HEK293 (cell line): ENCODE results near the gene ARIH2.

Experiments
- CTCF ChIA-PET: fragments of 350-600 bp; formaldehyde crosslinking; extraction: SDS; loops from one replicate; lab custom pipeline; 2021; ENCODE audit warnings: antibody characterized with exemption; lab: Yijun Ruan, JAX
- POLR2A ChIA-PET: fragments of 300-600 bp; formaldehyde crosslinking; extraction: SDS; loops from one replicate; lab custom pipeline; 2020; ENCODE audit warnings: antibody characterized with exemption, inconsistent platforms; lab: Yijun Ruan, JAX
- H3K27ac ChIP-seq: fragments of 200-500 bp; sonication (Bioruptor generic); 2 replicates; pipeline ENCODE4 v1.5.1; 2014; ENCODE audit warnings: low read depth, low read length, control low read depth, inconsistent platforms; ENCODE audit errors: extremely low read depth
- H3K36me3 ChIP-seq, 2 experiments: fragments of 200-500 bp in 1 of 2; sonication (Bioruptor generic) in 1 of 2; 1 replicate in 1 of 2; 2 replicates in 1 of 2; pipeline ENCODE4 v1.5.1; 2014 to 2017; ENCODE audit warnings: inconsistent platforms in 2 of 2, low read length in 2 of 2; ENCODE audit not compliant: control insufficient read depth in 2 of 2, insufficient read depth in 1 of 2
- H3K4me1 ChIP-seq: fragments of 200-500 bp; sonication (Bioruptor generic); 2 replicates; pipeline ENCODE4 v1.5.1; 2014; ENCODE audit warnings: mild to moderate bottlenecking, low read length, inconsistent platforms; ENCODE audit not compliant: control insufficient read depth, insufficient read depth
- H3K4me3 ChIP-seq: 2 replicates; pipeline ENCODE4 v1.5.1; 2011; ENCODE audit warnings: low read depth, mild to moderate bottlenecking, control low read depth, low read length, moderate library complexity
- H3K9me3 ChIP-seq: fragments of 200-500 bp; sonication (Bioruptor generic); 2 replicates; pipeline ENCODE4 v1.5.1; 2014; ENCODE audit warnings: low read depth, low read length, inconsistent platforms; ENCODE audit not compliant: control insufficient read depth, insufficient read depth
- GFI1B ChIP-seq: fragments of 450-650 bp; formaldehyde crosslinking; IDR thresholded peaks from 2 replicates; pipeline ENCODE4 v1.5.1; 2016; ENCODE audit warnings: missing biosample characterization, missing genetic modification characterization
- KLF7 ChIP-seq: fragments of 450-650 bp; formaldehyde crosslinking; IDR thresholded peaks from 2 replicates; pipeline ENCODE4 v1.5.1; 2016; ENCODE audit warnings: missing biosample characterization, missing genetic modification characterization, borderline replicate concordance
- RBAK ChIP-seq: fragments of 450-650 bp; formaldehyde crosslinking; IDR thresholded peaks from 2 replicates; pipeline ENCODE4 v1.5.1; 2016; ENCODE audit warnings: missing biosample characterization, missing genetic modification characterization
- SCRT2 ChIP-seq: fragments of 450-650 bp; formaldehyde crosslinking; IDR thresholded peaks from 2 replicates; pipeline ENCODE4 v1.5.1; 2016; ENCODE audit warnings: missing biosample characterization, missing genetic modification characterization
- ZBTB8A ChIP-seq: fragments of 450-650 bp; formaldehyde crosslinking; IDR thresholded peaks from 2 replicates; pipeline ENCODE4 v1.5.1; 2016; ENCODE audit warnings: missing biosample characterization, missing genetic modification characterization
- ZFP3 ChIP-seq: fragments of 450-650 bp; formaldehyde crosslinking; IDR thresholded peaks from 2 replicates; pipeline ENCODE4 v1.5.1; 2016; ENCODE audit warnings: low read depth, missing biosample characterization, missing genetic modification characterization
- ZNF10 ChIP-seq: fragments of 450-650 bp; formaldehyde crosslinking; IDR thresholded peaks from 2 replicates; pipeline ENCODE4 v1.5.1; 2017; ENCODE audit warnings: missing biosample characterization, missing genetic modification characterization
- ZNF302 ChIP-seq: fragments of 450-650 bp; formaldehyde crosslinking; IDR thresholded peaks from 2 replicates; pipeline ENCODE4 v1.5.1; 2016; ENCODE audit warnings: missing biosample characterization, missing genetic modification characterization, low read depth
- ZNF335 ChIP-seq: fragments of 450-650 bp; formaldehyde crosslinking; conservative IDR thresholded peaks from 2 replicates; pipeline ENCODE4 v1.5.1; 2016; ENCODE audit warnings: missing biosample characterization, missing genetic modification characterization
- ZNF433 ChIP-seq: fragments of 450-650 bp; formaldehyde crosslinking; IDR thresholded peaks from 2 replicates; pipeline ENCODE4 v1.5.1; 2016; ENCODE audit warnings: missing biosample characterization, missing genetic modification characterization, low read depth
- ZNF514 ChIP-seq: fragments of 450-650 bp; formaldehyde crosslinking; IDR thresholded peaks from 2 replicates; pipeline ENCODE4 v1.5.1; 2016; ENCODE audit warnings: missing biosample characterization, missing genetic modification characterization
- ZNF610 ChIP-seq: fragments of 450-650 bp; formaldehyde crosslinking; IDR thresholded peaks from 2 replicates; pipeline ENCODE4 v1.5.1; 2016; ENCODE audit warnings: missing biosample characterization, missing genetic modification characterization, borderline replicate concordance
- ZNF670 ChIP-seq: fragments of 450-650 bp; formaldehyde crosslinking; IDR thresholded peaks from 2 replicates; pipeline ENCODE4 v1.5.1; 2016; ENCODE audit warnings: missing biosample characterization, missing genetic modification characterization, low read depth
- ZNF76 ChIP-seq: fragments of 450-650 bp; formaldehyde crosslinking; IDR thresholded peaks from 2 replicates; pipeline ENCODE4; 2016; ENCODE audit warnings: low read depth, missing biosample characterization, missing genetic modification characterization, borderline replicate concordance
- TF ChIP-seq, protein P1 (sequence below): fragments of 450-650 bp; formaldehyde crosslinking; IDR thresholded peaks from 2 replicates; pipeline ENCODE4 v1.5.1; 2016; ENCODE audit warnings: missing biosample characterization, missing genetic modification characterization
- TF ChIP-seq, protein P2 (sequence below): fragments of 450-650 bp; formaldehyde crosslinking; IDR thresholded peaks from 2 replicates; pipeline ENCODE4 v1.5.1; 2016; ENCODE audit warnings: missing biosample characterization, missing genetic modification characterization
- TF ChIP-seq, protein P3 (sequence below): fragments of 450-650 bp; formaldehyde crosslinking; conservative IDR thresholded peaks from 2 replicates; pipeline ENCODE4 v1.5.1; 2016; ENCODE audit warnings: low read depth, missing biosample characterization, missing genetic modification characterization

ARIH2 gene

GRCh38 chr3:48983096-48983495 lies 64.5 kb downstream of the ARIH2 start:
- no peak overlapping the region for H3K4me3 ChIP-seq
- CTCF ChIA-PET: no interaction called here
- no peak overlapping the region for H3K27ac ChIP-seq
- POLR2A ChIA-PET: no interaction called here
- H3K36me3 ChIP-seq: peaks cover 9 to 80% of the 10 kb centered on the region in 2 experiments
- TF ChIP-seq ZNF670 (tag by site-specific recombination) (no peak), ZNF610 (no peak), ZNF433 (tag by site-specific recombination) (no peak), ZNF335 (no peak), ZNF302 (no peak), ZFP3 (tag by site-specific recombination) (no peak), ZNF76 (tag by site-specific recombination) (no peak), ZBTB8A (tag by site-specific recombination) (no peak), GFI1B (tag by site-specific recombination) (no peak), RBAK (tag by site-specific recombination) (no peak), SCRT2 (tag by site-specific recombination) (no peak), ZNF10 (tag by site-specific recombination) (no peak)
- TF ChIP-seq, protein P1, sequence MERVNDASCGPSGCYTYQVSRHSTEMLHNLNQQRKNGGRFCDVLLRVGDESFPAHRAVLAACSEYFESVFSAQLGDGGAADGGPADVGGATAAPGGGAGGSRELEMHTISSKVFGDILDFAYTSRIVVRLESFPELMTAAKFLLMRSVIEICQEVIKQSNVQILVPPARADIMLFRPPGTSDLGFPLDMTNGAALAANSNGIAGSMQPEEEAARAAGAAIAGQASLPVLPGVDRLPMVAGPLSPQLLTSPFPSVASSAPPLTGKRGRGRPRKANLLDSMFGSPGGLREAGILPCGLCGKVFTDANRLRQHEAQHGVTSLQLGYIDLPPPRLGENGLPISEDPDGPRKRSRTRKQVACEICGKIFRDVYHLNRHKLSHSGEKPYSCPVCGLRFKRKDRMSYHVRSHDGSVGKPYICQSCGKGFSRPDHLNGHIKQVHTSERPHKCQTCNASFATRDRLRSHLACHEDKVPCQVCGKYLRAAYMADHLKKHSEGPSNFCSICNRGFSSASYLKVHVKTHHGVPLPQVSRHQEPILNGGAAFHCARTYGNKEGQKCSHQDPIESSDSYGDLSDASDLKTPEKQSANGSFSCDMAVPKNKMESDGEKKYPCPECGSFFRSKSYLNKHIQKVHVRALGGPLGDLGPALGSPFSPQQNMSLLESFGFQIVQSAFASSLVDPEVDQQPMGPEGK (tag by site-specific recombination): no peak
- TF ChIP-seq, protein P2, sequence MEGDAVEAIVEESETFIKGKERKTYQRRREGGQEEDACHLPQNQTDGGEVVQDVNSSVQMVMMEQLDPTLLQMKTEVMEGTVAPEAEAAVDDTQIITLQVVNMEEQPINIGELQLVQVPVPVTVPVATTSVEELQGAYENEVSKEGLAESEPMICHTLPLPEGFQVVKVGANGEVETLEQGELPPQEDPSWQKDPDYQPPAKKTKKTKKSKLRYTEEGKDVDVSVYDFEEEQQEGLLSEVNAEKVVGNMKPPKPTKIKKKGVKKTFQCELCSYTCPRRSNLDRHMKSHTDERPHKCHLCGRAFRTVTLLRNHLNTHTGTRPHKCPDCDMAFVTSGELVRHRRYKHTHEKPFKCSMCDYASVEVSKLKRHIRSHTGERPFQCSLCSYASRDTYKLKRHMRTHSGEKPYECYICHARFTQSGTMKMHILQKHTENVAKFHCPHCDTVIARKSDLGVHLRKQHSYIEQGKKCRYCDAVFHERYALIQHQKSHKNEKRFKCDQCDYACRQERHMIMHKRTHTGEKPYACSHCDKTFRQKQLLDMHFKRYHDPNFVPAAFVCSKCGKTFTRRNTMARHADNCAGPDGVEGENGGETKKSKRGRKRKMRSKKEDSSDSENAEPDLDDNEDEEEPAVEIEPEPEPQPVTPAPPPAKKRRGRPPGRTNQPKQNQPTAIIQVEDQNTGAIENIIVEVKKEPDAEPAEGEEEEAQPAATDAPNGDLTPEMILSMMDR (tag by site-specific recombination): no peak
- TF ChIP-seq, protein P3, sequence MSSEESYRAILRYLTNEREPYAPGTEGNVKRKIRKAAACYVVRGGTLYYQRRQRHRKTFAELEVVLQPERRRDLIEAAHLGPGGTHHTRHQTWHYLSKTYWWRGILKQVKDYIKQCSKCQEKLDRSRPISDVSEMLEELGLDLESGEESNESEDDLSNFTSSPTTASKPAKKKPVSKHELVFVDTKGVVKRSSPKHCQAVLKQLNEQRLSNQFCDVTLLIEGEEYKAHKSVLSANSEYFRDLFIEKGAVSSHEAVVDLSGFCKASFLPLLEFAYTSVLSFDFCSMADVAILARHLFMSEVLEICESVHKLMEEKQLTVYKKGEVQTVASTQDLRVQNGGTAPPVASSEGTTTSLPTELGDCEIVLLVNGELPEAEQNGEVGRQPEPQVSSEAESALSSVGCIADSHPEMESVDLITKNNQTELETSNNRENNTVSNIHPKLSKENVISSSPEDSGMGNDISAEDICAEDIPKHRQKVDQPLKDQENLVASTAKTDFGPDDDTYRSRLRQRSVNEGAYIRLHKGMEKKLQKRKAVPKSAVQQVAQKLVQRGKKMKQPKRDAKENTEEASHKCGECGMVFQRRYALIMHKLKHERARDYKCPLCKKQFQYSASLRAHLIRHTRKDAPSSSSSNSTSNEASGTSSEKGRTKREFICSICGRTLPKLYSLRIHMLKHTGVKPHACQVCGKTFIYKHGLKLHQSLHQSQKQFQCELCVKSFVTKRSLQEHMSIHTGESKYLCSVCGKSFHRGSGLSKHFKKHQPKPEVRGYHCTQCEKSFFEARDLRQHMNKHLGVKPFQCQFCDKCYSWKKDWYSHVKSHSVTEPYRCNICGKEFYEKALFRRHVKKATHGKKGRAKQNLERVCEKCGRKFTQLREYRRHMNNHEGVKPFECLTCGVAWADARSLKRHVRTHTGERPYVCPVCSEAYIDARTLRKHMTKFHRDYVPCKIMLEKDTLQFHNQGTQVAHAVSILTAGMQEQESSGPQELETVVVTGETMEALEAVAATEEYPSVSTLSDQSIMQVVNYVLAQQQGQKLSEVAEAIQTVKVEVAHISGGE (tag by site-specific recombination): no peak
- H3K9me3 ChIP-seq: no peaks in the 10 kb centered on the region
- no peaks in the 10 kb centered on the region for H3K4me1 ChIP-seq

DNA sequence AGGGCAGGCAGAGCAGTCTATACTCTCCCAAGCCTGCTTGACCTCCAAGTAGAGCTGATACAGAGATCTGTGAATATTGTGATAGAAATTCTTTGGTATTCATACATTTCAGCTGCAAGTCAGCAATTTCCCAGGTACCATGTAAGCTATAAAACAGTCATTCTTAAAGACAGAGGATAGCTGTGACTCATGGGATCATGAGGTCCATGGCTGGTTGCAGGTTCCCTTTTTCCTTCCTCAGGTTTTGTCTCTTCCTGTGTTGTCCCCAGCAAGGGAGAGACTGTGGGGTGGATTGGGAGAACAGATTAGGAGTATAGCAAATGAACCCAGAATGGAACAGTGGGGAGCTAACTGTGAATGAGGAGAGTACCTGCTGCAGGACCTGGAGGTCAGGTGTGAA lies 66.0 kb downstream of the ARIH2 start:
- CTCF ChIA-PET: interaction anchor here (0.7 kb wide), 1 partner anchor 36 kb away, joined by 3 read pairs; no protein-coding TSS in a partner anchor
- Histone ChIP-seq H3K9me3 (no peaks in the 10 kb centered on the region), H3K36me3 (peaks cover 2 to 69% of the 10 kb centered on the region in 2 experiments), H3K4me3 (no peak overlapping the region), H3K27ac (no peak overlapping the region), H3K4me1 (no peaks in the 10 kb centered on the region)
- POLR2A ChIA-PET: interaction anchor here (2.0 kb wide), 1 partner anchor 22 kb away, joined by 5 read pairs; the partner anchor contains the start of gene WDR6
- no peak for TF ChIP-seq ZNF514 (tag by site-specific recombination)
- TF ChIP-seq KLF7 (tag by site-specific recombination): no peak
